HL-60 (cell line): ENCODE measurements around the gene CNTN1.

Experiments
- CTCF ChIP-seq: IDR thresholded peaks from one replicate; pipeline ENCODE4 v1.5.1; 2011; ENCODE audit warnings: low read length, control low read depth, inconsistent platforms; ENCODE audit not compliant: insufficient read depth
- REST ChIP-seq: IDR thresholded peaks from 2 replicates; pipeline ENCODE4 v1.6.1; 2012; ENCODE audit warnings: low read depth; ENCODE audit not compliant: insufficient replicate concordance
- SPI1 ChIP-seq: IDR thresholded peaks from 2 replicates; pipeline ENCODE4 v1.6.1; 2012; ENCODE audit warnings: low read depth, mild to moderate bottlenecking, borderline replicate concordance

GRCh38 chr12:40788276-40788675 lies 96.0 kb downstream of the CNTN1 start:
- no peak for TF ChIP-seq CTCF
- no peak for TF ChIP-seq REST
- no peak for TF ChIP-seq SPI1
